Skeletal muscle cell (primary cell): ENCODE measurements around the gene OR2T4.

Experiments
- DNase-seq: peaks from one replicate; pipeline ENCODE4 v3.0.0-alpha.2; 2010; ENCODE audit warnings: low read depth
- H3K4me3 ChIP-seq: 2 replicates; pipeline ENCODE4 v1.5.1; 2011; ENCODE audit warnings: low read depth, mild to moderate bottlenecking, control low read depth, low read length, moderate library complexity

Gene OR2T4

GRCh38 chr1:248361121-248361715, at the start of gene OR2T4:
Gene OR2T4 (plus strand): TSS chr1:248361665. CDS start chr1:248361665, 0 bp downstream.
- no peak for DNase-seq
- no peak within 1 kb of the TSS for H3K4me3 ChIP-seq

DNA sequence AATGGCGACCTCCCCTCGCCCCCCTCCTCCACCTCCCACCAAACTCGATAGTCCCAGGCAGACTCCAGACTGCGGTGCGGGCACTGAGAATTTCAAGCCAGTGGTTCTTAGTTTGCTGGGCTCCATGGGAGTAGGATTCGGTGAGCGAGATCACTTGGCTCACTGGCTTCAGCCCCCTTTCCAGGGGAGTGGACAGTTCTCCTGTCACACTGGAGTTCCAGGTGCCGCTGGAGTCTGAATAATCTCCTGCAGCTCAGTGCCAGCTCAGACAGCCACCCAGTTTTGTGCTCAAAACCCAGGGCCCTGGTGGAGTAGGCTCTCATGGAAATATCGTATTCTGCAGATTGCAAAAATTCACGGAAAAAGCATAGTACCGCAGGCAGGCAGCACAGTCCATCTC, 44.7 kb upstream of the OR2T4 start:
- DNase-seq = no peak
- H3K4me3 ChIP-seq = no peak overlapping the region

GRCh38 chr1:248324468-248324867, 37.0 kb upstream of the OR2T4 start, which contains the start of gene OR2M7:
Gene OR2M7 (minus strand): TSS chr1:248324568. CDS start chr1:248324568, 0 bp downstream.
- DNase-seq = no peak
- H3K4me3 ChIP-seq = no peak within 1 kb of the TSS

DNA sequence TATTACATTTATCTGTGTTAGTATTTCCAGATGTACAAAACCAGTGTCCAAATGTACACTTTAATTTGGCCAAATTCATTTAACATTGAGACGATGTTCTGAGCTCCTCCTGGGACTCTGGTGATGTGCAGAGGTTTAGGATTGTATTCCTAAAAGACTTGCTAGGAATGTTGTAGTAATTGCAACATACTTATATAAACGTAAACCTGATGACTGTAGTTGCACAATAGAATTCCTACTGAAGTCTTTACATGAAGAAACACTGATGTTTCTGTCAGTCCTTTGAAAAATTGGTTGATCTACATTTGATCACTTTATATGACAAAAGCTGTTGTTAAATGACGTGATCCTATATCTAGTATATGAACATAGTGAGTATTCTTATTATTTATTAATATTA, 18.0 kb upstream of the OR2T4 start:
- no peak overlapping the region for H3K4me3 ChIP-seq
- DNase-seq = no peak

- no peak within 1 kb of the TSS for H3K4me3 ChIP-seq
- DNase-seq = no peak
These were observed 13.0 kb upstream of the OR2T4 start, which contains the start of gene OR14C36 for GRCh38 chr1:248348475-248348874. Gene OR14C36 (plus strand): TSS chr1:248348775. CDS start chr1:248348775, 0 bp downstream.

DNA sequence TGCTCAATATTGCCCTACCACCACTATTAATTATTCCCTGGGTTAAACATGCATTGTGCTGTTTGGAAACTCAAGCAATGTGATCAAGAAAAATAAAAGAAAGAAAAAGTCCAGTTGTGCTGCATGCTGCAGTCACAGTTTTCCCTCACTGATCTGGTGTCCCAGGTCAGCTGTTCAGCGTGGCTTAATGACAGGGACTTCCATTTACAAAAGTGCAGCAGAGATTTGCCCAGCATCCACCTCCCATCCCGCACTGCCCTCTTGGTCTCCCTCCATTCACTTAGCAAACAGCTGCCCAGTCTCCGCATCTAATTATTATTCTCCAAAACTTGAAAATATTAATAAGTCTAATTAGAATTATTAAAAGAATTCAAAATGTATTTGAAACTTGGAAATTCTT, 2.0 kb upstream of the OR2T4 start:
- no peak for DNase-seq

DNA sequence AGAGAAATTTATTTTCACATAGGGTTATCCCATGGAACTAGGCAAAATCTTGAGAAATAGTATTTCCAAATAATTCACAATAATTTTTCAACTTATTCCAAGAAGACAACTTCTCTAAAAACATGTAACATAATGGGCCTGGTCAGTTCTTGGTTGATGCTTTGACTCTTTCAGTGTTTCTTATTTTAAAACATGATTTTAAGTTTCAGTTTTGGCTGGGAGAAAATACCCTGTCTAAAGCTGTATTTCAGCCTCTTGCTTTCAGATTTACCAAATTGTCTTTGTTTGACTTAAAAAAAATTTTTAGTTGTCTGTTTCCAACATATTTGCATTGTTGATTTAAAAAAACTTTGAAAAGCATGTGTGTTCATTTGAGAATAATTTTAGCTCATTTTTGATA, 5.1 kb downstream of the OR2T4 start:
- DNase-seq = no peak

More for the DNA sequence above, 2.0 kb upstream of the OR2T4 start:
- no peak overlapping the region for H3K4me3 ChIP-seq

GRCh38 chr1:248372394-248372793, 10.9 kb downstream of the OR2T4 start:
- DNase-seq = no peak
- no peak overlapping the region for H3K4me3 ChIP-seq

More for the DNA sequence above, 5.1 kb downstream of the OR2T4 start:
- H3K4me3 ChIP-seq = no peak overlapping the region

DNA sequence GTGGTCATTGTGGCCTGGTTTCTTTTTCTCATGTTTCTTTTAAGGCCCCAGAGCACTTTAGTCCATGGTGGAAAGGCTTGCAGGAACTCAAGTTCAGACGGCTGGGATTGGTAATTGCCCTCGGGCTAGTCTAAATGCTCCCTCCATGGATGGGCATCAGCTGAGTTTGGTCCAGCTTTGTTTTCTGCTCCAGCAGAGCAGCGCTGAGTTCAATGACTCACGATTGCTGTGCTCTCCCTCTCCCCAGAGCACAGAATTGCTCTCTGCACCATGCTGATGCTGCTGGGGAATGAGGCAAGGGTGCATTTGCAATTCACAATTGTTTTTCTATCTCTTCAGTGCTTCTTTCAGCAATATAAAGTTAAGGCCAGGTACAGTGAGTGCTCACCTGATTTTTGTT, 12.3 kb downstream of the OR2T4 start:
- H3K4me3 ChIP-seq = no peak overlapping the region

GRCh38 chr1:248375446-248375845, 14.0 kb downstream of the OR2T4 start, which contains the start of gene OR2T6:
Gene OR2T6 (plus strand): TSS chr1:248375746. CDS start chr1:248387609, 11,863 bp downstream.
- no peak for DNase-seq
- H3K4me3 ChIP-seq = no peak within 1 kb of the TSS

More for the DNA sequence above, 12.3 kb downstream of the OR2T4 start:
- no peak for DNase-seq

DNA sequence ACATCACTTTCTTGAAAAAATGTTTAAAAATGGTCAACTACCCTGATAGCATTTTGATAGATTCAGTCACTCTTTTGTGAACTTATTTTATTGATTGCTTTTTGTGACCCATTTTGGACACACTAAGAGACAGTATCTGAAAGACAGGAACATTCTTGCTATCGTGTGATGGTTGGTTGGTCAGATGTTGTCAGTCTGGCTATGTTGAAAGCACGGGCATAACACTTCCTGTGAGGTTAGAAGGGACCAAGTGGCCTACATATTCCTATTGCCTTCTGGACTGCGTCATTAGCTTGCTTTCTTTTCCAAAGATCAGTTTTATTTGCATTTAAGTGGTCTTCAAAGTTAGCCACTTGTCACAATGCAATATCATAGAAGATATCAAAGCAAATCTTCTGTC, 15.5 kb downstream of the OR2T4 start:
- no peak for DNase-seq
- no peak overlapping the region for H3K4me3 ChIP-seq

DNA sequence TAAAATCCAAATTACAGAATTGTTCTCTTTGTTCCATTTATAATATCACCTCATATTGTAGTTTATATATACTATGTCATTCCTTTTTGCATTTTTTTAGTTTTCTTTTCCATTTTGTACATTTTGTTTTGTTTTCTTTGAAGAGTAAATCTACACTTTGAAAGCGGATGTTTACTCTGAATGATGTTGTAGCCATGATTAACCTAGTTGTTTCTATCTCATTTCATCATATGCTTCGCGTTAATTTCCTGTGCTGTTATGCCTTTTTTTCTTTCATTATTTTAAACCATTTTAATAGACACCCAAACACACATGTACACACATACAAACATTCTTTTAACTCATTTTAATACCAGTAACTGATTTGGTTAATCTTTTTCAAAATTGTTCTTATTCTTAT, 19.4 kb downstream of the OR2T4 start:
- no peak overlapping the region for H3K4me3 ChIP-seq
- no peak for DNase-seq

- H3K4me3 ChIP-seq = no peak overlapping the region
- no peak for DNase-seq
These were observed 27.0 kb downstream of the OR2T4 start for GRCh38 chr1:248388426-248388825.

DNA sequence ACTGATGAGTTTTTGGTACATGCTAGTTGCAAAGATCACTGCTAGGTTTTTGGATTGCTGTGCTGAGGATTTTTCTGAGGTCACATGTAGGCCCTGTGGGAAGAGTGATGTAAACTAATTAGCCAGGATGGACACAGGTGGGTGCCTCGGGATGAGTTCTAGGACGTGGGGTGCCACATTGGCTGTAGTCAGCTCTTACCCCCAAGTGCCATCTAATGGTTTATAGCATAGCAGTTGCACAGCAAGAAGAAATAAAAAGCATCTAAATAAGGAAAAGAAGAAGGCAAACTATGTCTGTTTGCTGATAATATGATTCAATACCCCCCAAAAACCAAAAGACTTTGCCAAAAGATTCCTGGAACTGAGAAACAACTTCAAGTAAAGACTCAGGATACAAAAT, 31.6 kb downstream of the OR2T4 start:
- DNase-seq = no peak
- no peak overlapping the region for H3K4me3 ChIP-seq

- DNase-seq = no peak
- no peak within 1 kb of the TSS for H3K4me3 ChIP-seq
These were observed 41.3 kb downstream of the OR2T4 start, which contains the start of gene OR2T1 for GRCh38 chr1:248402748-248403147. Gene OR2T1 (plus strand): TSS chr1:248403048. CDS start chr1:248406148, 3,100 bp downstream.

DNA sequence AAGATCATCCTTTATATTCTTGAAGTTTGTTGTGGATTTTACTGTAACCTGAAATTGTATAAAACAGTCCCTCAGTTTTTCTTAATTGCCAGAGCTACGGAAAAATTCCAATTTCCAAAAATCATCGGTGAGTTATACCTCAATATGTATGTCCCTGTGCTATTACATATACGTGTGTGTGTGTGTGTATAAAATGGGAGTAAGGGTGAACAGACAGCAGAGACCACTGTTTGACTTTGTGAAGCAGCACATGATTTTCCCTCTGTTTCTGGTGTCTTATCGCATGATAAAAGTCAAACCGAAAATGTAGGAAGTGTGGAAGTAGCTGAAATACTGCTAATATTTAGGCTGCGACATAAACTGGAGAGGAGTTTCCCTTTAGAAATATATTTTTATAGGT, 42.6 kb downstream of the OR2T4 start:
- DNase-seq = no peak
- H3K4me3 ChIP-seq = no peak overlapping the region

DNA sequence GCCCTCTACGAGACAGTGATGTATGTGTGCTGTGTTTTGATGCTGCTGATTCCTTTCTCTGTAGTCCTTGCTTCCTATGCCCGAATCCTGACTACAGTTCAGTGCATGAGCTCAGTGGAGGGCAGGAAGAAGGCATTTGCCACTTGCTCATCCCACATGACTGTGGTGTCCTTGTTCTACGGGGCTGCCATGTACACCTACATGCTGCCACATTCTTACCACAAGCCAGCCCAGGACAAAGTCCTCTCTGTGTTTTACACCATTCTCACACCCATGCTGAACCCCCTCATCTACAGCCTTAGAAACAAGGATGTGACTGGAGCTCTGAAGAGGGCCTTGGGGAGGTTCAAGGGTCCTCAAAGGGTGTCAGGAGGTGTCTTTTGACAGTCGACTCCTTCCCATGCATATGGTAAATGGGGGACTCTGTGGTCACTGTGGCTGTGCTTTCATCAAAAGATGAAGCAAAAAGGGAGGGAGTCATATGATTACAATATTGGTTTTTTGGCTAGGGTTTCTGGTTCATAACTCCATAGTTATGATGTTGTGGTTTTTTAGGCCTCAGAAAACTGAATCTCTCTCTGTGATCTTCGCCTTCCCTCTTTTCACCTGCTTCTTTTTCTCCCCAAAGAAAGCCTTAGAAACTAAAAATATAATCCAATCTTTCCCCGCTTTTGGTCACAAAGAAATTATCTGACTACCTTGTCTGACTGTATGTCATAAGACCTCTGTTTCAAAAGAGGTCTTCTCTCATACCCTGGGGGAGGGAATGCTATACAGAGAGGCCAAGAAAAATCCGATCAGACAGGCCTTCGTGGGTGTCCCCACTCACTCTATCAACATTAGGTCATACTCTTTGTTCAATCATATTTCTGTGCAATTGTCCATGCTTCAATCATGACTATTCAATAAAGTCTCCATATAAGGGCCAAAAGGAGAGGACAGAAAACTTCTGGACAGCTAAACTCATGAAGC, 45.5 kb downstream of the OR2T4 start:
- no peak overlapping the region for H3K4me3 ChIP-seq
- no peak for DNase-seq
